SK-N-SH (cell line): ENCODE data around the gene GRIP1. TPM values are rescaled to one million over a fixed set of nuclear protein-coding genes. Genes with fewer than 3 reads are reported as not detected.

Source experiments
- CTCF ChIA-PET: fragments of 300-600, 350-600 bp; formaldehyde crosslinking; extraction: SDS; loops from one replicate; lab custom pipeline; 2021; lab: Yijun Ruan, JAX
- POLR2A ChIA-PET: fragments of 350-600 bp; sonication (Branson Sonifier 250); formaldehyde crosslinking; extraction: SDS; loops from one replicate; lab custom pipeline; 2020; ENCODE audit warnings: antibody characterized with exemption, inconsistent platforms; lab: Yijun Ruan, JAX
- DNase-seq: peaks from one replicate; pipeline ENCODE4 v3.0.0; 2012
- H2AFZ ChIP-seq: fragments of 200-600 bp; sonication (generic); 2 replicates; pipeline ENCODE4 v1.8.1; 2016; ENCODE audit warnings: antibody characterized with exemption, mild to moderate bottlenecking, low read depth
- H3F3A ChIP-seq: fragments of 200-600 bp; sonication (generic); replicated peaks from 2 replicates; pipeline ENCODE3; 2016; ENCODE audit warnings: antibody characterized with exemption, mild to moderate bottlenecking; ENCODE audit not compliant: insufficient read depth
- H3K27ac ChIP-seq, 2 experiments: fragments of 200-500 bp in 1 of 2; fragments of 200-600 bp in 1 of 2; sonication (Bioruptor generic) in 1 of 2; sonication (generic), shearing (Covaris generic) in 1 of 2; 2 replicates each; pipeline versions ENCODE4 v1.5.1 to v1.6.1; 2014 to 2016; ENCODE audit warnings: low read depth in 2 of 2, inconsistent platforms in 1 of 2, low read length in 1 of 2, mild to moderate bottlenecking in 1 of 2, mixed read lengths in 1 of 2
- H3K27me3 ChIP-seq: fragments of 200-600 bp; sonication (generic), shearing (Covaris generic); 2 replicates; pipeline ENCODE4 v1.6.1; 2016; ENCODE audit warnings: mixed run types; ENCODE audit not compliant: insufficient read depth
- H3K36me3 ChIP-seq, 2 experiments: fragments of 200-500 bp in 1 of 2; fragments of 200-600 bp in 1 of 2; sonication (Bioruptor generic) in 1 of 2; sonication (generic) in 1 of 2; replicated peaks in 1 of 2; 2 replicates each; pipeline versions ENCODE3 to v1.5.1; 2014 to 2016; ENCODE audit warnings: low read length in 1 of 2, mild to moderate bottlenecking in 1 of 2; ENCODE audit not compliant: insufficient read depth in 2 of 2, control insufficient read depth in 1 of 2
- H3K4me1 ChIP-seq, 2 experiments: fragments of 200-500 bp in 1 of 2; fragments of 200-600 bp in 1 of 2; sonication (Bioruptor generic) in 1 of 2; sonication (generic), shearing (Covaris generic) in 1 of 2; 2 replicates each; pipeline versions ENCODE4 v1.5.1 to v1.6.1; 2014 to 2016; ENCODE audit warnings: low read depth in 1 of 2, low read length in 1 of 2, mixed run types in 1 of 2; ENCODE audit not compliant: insufficient read depth in 2 of 2, control insufficient read depth in 1 of 2
- H3K4me2 ChIP-seq: fragments of 200-600 bp; sonication (generic), shearing (Covaris generic); 2 replicates; pipeline ENCODE4 v1.6.1; 2017; ENCODE audit warnings: mixed run types
- H3K4me3 ChIP-seq, 2 experiments: fragments of 200-500 bp in 1 of 2; fragments of 200-600 bp in 1 of 2; sonication (Bioruptor generic) in 1 of 2; sonication (generic), shearing (Covaris generic) in 1 of 2; 2 replicates each; pipeline versions ENCODE4 v1.5.1 to v1.8.1; 2014 to 2016; ENCODE audit warnings: low read depth in 2 of 2, inconsistent platforms in 1 of 2, low read length in 1 of 2, mild to moderate bottlenecking in 1 of 2, mixed read lengths in 1 of 2, moderate library complexity in 1 of 2
- H3K79me2 ChIP-seq: fragments of 200-600 bp; sonication (generic); 2 replicates; pipeline ENCODE4 v1.8.1; 2017; ENCODE audit warnings: mild to moderate bottlenecking; ENCODE audit not compliant: insufficient read depth
- H3K9ac ChIP-seq: fragments of 200-600 bp; sonication (generic); 2 replicates; pipeline ENCODE4 v1.6.1; 2017; ENCODE audit warnings: mixed run types
- H3K9me2 ChIP-seq: fragments of 200-600 bp; sonication (generic); 2 replicates; pipeline ENCODE4 v1.6.1; 2017; ENCODE audit warnings: mixed run types
- H3K9me3 ChIP-seq: fragments of 200-600 bp; sonication (generic); 2 replicates; pipeline ENCODE4 v1.6.1; 2017; ENCODE audit warnings: mixed run types, mild to moderate bottlenecking, moderate library complexity
- H4K20me1 ChIP-seq: fragments of 200-600 bp; sonication (generic); 2 replicates; pipeline ENCODE4 v1.6.1; 2017; ENCODE audit warnings: mild to moderate bottlenecking, mixed run types; ENCODE audit not compliant: insufficient read depth
- CTCF ChIP-seq: fragments of 200-600 bp; sonication (generic); IDR thresholded peaks from 2 replicates; pipeline ENCODE4 v1.6.1; 2017; ENCODE audit warnings: antibody characterized with exemption, mild to moderate bottlenecking, moderate library complexity
- EZH2phosphoT487 ChIP-seq: fragments of 200-600 bp; sonication (generic); IDR thresholded peaks from 2 replicates; pipeline ENCODE4 v1.6.1; 2017; ENCODE audit warnings: low read depth, mixed run types, mild to moderate bottlenecking, antibody characterized with exemption, moderate library complexity, borderline replicate concordance
- FOSL2 ChIP-seq: IDR thresholded peaks from 2 replicates; pipeline ENCODE4 v1.4.0; 2012; ENCODE audit warnings: low read depth, mild to moderate bottlenecking, moderate library complexity, borderline replicate concordance
- FOXJ3 ChIP-seq: sonication (generic); formaldehyde crosslinking; IDR thresholded peaks from 2 replicates; pipeline ENCODE4 v1.5.1; 2020; ENCODE audit warnings: mild to moderate bottlenecking, missing genetic modification reagents
- GATA2 ChIP-seq: sonication (generic); formaldehyde crosslinking; IDR thresholded peaks from 2 replicates; pipeline ENCODE4 v1.5.0; 2020; ENCODE audit warnings: mild to moderate bottlenecking, missing genetic modification reagents
- MAX ChIP-seq: IDR thresholded peaks from 2 replicates; pipeline ENCODE4 v1.4.0; 2012; ENCODE audit warnings: low read depth
- MXI1 ChIP-seq: IDR thresholded peaks from 2 replicates; pipeline ENCODE4 v1.6.1; 2012; ENCODE audit warnings: mild to moderate bottlenecking, low read depth, low read length, improper control_type of control experiment
- NRF1 ChIP-seq: IDR thresholded peaks from 2 replicates; pipeline ENCODE4 v1.6.1; 2012; ENCODE audit warnings: low read depth, mild to moderate bottlenecking, low read length
- POLR2AphosphoS5 ChIP-seq: IDR thresholded peaks from 2 replicates; pipeline ENCODE4 v1.6.1; 2012; ENCODE audit warnings: low read depth, low read length
- RFX5 ChIP-seq: IDR thresholded peaks from 2 replicates; pipeline ENCODE4 v1.6.1; 2012; ENCODE audit warnings: mild to moderate bottlenecking, improper control_type of control experiment, low read length
- SMC3 ChIP-seq: IDR thresholded peaks from 2 replicates; pipeline ENCODE4 v1.6.1; 2012; ENCODE audit warnings: low read depth, low read length, improper control_type of control experiment
- TAF1 ChIP-seq: IDR thresholded peaks from 2 replicates; pipeline ENCODE4 v1.6.1; 2012; ENCODE audit warnings: low read depth, mild to moderate bottlenecking, low read length, moderate library complexity, borderline replicate concordance
- TEAD4 ChIP-seq: IDR thresholded peaks from 2 replicates; pipeline ENCODE4 v1.4.0; 2012; ENCODE audit warnings: mild to moderate bottlenecking, borderline replicate concordance; ENCODE audit not compliant: insufficient read depth
- YY1 ChIP-seq: IDR thresholded peaks from 2 replicates; pipeline ENCODE4 v1.4.0; 2012; ENCODE audit warnings: low read depth, mild to moderate bottlenecking
- WGBS: methylation state at CpG from one replicate; pipeline ENCODE4 v1.1.6; 2017; ENCODE audit warnings: low lambda C conversion rate; 5-methylcytosine and 5-hydroxymethylcytosine counted together
- polyA plus RNA-seq, 3 experiments: library from polyadenylated mRNA; depleted of rRNA; stranded (reverse); fragments of >200 nt; gene quantifications; 2 replicates each; pipeline ENCODE4 v1.2.3, GENCODE V29; 2012
- TF ChIP-seq, protein P1 (sequence below): IDR thresholded peaks from 2 replicates; pipeline ENCODE4 v1.4.0; 2012; ENCODE audit warnings: low read depth, borderline replicate concordance
- TF ChIP-seq, protein P2 (sequence below): fragments of 150-350 bp; IDR thresholded peaks from 2 replicates; pipeline ENCODE4 v1.6.1; 2017; ENCODE audit warnings: antibody characterized with exemption, low read length, low read depth, borderline replicate concordance
- TF ChIP-seq, protein P3 (sequence below): fragments of 150-350 bp; IDR thresholded peaks from 2 replicates; pipeline ENCODE4 v1.6.1; 2016; ENCODE audit warnings: mild to moderate bottlenecking, low read depth, low read length
- TF ChIP-seq, protein P4 (sequence below): IDR thresholded peaks from 2 replicates; pipeline ENCODE4 v1.4.0; 2012; ENCODE audit warnings: low read depth, borderline replicate concordance

The GRIP1 gene
- polyA plus RNA-seq, 1 of the 3 experiments (the other 2 are of a cell fraction): 0.07 TPM

- no peak overlapping the region for H2AFZ ChIP-seq
- no peaks in the 10 kb centered on the region for H3K36me3 ChIP-seq
- H4K20me1 ChIP-seq: no peaks in the 10 kb centered on the region
- TF ChIP-seq NRF1 (no peak), FOSL2 (no peak), EZH2phosphoT487 (no peak), MXI1 (no peak), TAF1 (no peak), GATA2 (CRISPR knock-in tag) (no peak), SMC3 (no peak), CTCF (no peak), YY1 (no peak), TEAD4 (no peak)
- TF ChIP-seq, protein P1, sequence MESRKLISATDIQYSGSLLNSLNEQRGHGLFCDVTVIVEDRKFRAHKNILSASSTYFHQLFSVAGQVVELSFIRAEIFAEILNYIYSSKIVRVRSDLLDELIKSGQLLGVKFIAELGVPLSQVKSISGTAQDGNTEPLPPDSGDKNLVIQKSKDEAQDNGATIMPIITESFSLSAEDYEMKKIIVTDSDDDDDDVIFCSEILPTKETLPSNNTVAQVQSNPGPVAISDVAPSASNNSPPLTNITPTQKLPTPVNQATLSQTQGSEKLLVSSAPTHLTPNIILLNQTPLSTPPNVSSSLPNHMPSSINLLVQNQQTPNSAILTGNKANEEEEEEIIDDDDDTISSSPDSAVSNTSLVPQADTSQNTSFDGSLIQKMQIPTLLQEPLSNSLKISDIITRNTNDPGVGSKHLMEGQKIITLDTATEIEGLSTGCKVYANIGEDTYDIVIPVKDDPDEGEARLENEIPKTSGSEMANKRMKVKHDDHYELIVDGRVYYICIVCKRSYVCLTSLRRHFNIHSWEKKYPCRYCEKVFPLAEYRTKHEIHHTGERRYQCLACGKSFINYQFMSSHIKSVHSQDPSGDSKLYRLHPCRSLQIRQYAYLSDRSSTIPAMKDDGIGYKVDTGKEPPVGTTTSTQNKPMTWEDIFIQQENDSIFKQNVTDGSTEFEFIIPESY: no peak
- CTCF ChIA-PET: no interaction called here
- H3F3A ChIP-seq: no peaks in the 10 kb centered on the region
- H3K9me2 ChIP-seq: no peaks in the 10 kb centered on the region
- H3K27me3 ChIP-seq: no peaks in the 10 kb centered on the region; the same call in 1 of the 2 replicates
- H3K4me3 ChIP-seq: no peak overlapping the region
- DNase-seq: no peak
- H3K79me2 ChIP-seq: no peaks in the 10 kb centered on the region
- H3K9ac ChIP-seq: no peak overlapping the region
- H3K4me2 ChIP-seq: no peak overlapping the region
- POLR2A ChIA-PET: no interaction called here
- WGBS: 0% methylated on average over 1 of the region's 1 CpG
- no peak overlapping the region for H3K27ac ChIP-seq
- no peaks in the 10 kb centered on the region; a peak in 1 of 4 replicates for H3K4me1 ChIP-seq
- H3K9me3 ChIP-seq: no peaks in the 10 kb centered on the region
Measured at GRCh38 chr12:66541426-66541825, 137.4 kb downstream of the GRIP1 start.

- Histone ChIP-seq H2AFZ (no peak overlapping the region), H3K79me2 (no peaks in the 10 kb centered on the region), H3F3A (no peaks in the 10 kb centered on the region), H3K27me3 (no peaks in the 10 kb centered on the region; the same call in 1 of the 2 replicates), H3K9me2 (no peaks in the 10 kb centered on the region), H3K9me3 (no peaks in the 10 kb centered on the region), H3K9ac (no peak overlapping the region), H3K36me3 (no peaks in the 10 kb centered on the region), H3K4me1 (no peaks in the 10 kb centered on the region; a peak in 1 of 4 replicates), H3K4me3 (no peak overlapping the region), H4K20me1 (no peaks in the 10 kb centered on the region), H3K4me2 (no peak overlapping the region), H3K27ac (no peak overlapping the region)
- DNase-seq: no peak
- ChIA-PET CTCF (interaction anchor here (0.7 kb wide), 1 partner anchor 1000 kb away, joined by 3 read pairs; no protein-coding TSS in a partner anchor), POLR2A (no interaction called here)
- TF ChIP-seq, protein P2, sequence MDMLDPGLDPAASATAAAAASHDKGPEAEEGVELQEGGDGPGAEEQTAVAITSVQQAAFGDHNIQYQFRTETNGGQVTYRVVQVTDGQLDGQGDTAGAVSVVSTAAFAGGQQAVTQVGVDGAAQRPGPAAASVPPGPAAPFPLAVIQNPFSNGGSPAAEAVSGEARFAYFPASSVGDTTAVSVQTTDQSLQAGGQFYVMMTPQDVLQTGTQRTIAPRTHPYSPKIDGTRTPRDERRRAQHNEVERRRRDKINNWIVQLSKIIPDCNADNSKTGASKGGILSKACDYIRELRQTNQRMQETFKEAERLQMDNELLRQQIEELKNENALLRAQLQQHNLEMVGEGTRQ: no peak
- no peak for TF ChIP-seq MAX
- TF ChIP-seq, protein P3, sequence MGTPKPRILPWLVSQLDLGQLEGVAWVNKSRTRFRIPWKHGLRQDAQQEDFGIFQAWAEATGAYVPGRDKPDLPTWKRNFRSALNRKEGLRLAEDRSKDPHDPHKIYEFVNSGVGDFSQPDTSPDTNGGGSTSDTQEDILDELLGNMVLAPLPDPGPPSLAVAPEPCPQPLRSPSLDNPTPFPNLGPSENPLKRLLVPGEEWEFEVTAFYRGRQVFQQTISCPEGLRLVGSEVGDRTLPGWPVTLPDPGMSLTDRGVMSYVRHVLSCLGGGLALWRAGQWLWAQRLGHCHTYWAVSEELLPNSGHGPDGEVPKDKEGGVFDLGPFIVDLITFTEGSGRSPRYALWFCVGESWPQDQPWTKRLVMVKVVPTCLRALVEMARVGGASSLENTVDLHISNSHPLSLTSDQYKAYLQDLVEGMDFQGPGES: no peak
- no peak for TF ChIP-seq TEAD4
- TF ChIP-seq POLR2AphosphoS5: no peak
- TF ChIP-seq FOXJ3 (CRISPR knock-in tag): no peak
- TF ChIP-seq SMC3: no peak
- TF ChIP-seq, protein P4, sequence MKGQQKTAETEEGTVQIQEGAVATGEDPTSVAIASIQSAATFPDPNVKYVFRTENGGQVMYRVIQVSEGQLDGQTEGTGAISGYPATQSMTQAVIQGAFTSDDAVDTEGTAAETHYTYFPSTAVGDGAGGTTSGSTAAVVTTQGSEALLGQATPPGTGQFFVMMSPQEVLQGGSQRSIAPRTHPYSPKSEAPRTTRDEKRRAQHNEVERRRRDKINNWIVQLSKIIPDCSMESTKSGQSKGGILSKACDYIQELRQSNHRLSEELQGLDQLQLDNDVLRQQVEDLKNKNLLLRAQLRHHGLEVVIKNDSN: no peak
- TF ChIP-seq NRF1: no peak
- TF ChIP-seq RFX5: no peak
- TF ChIP-seq FOSL2: no peak
Measured at GRCh38 chr12:66539431-66539830, 139.4 kb downstream of the GRIP1 start.
